ENCODE results near the gene ROM1. TPM values are rescaled to one million over a fixed set of nuclear protein-coding genes. Genes with fewer than 3 reads are reported as not detected.
A peak's percentile ranks its signal among the peaks of the same experiment; 100 is the strongest.

ROM1 gene
- total and polyA plus RNA-seq, 2 donors (not counting 3 experiments of a cell fraction or from before 2014, with no cell fraction given), result 5.3 to 8.8 TPM

GRCh38 chr11:62588966-62589637 is 24.0 kb upstream of the ROM1 start:
- intact Hi-C loops (cut with micrococcal nuclease), result no loop called here
- H3K9me3 ChIP-seq (replicated peaks; ENCODE audit: control insufficient read depth, insufficient read depth, low read length), result no peaks in the 10 kb centered on the region
- POLR2A ChIA-PET, result no interaction called here
- FAIRE-seq, result no peak
- dilution Hi-C loops (cut with MboI; ENCODE audit: extremely low pct_ligation_motif_present, low sequenced_read_pairs), result no loop called here
- H3K36me3 ChIP-seq (ENCODE audit: control insufficient read depth in 2 of 2, extremely low read depth in 1 of 2, insufficient read depth in 2 of 2, low read length in 2 of 2), result peaks cover 9 to 12% of the 10 kb centered on the region in 2 experiments
- peaks cover 18% of the 10 kb centered on the region for H3K4me1 ChIP-seq (ENCODE audit: control insufficient read depth, extremely low read depth, insufficient read depth, low read length)
- no peak overlapping the region for H3K27ac ChIP-seq (ENCODE audit: insufficient read depth, low read depth, low read length)
- no peak overlapping the region for H2AFZ ChIP-seq (ENCODE audit: low read depth, low read length)
- H4K20me1 ChIP-seq (replicated peaks; ENCODE audit: control insufficient read depth, extremely low read depth, insufficient read depth, low read length), result no peaks in the 10 kb centered on the region
- CTCF ChIA-PET, result interaction anchor here (0.9 to 1.5 kb wide), 5 partner anchors 12 to 28 kb away, joined by 3 to 9 read pairs (median 5); partner anchors contain the start of gene EEF1G
- peaks cover 9% of the 10 kb centered on the region for H3K79me2 ChIP-seq (ENCODE audit: control insufficient read depth, insufficient read depth, low read length)
- H3K4me3 ChIP-seq (replicated peaks in 1 of 3; ENCODE audit: insufficient read depth in 1 of 3, low read depth in 1 of 3, low read length in 3 of 3), result no peak overlapping the region
- H3K9ac ChIP-seq (replicated peaks; ENCODE audit: extremely low read depth, insufficient read depth, low read length), result no peak overlapping the region
- no TSS peak for BruUV-seq (replicated peaks)
- no peak overlapping the region for H3K4me2 ChIP-seq (ENCODE audit: insufficient read depth, low read length)
- H3K9me1 ChIP-seq (replicated peaks; ENCODE audit: control insufficient read depth, extremely low read depth, insufficient read depth, low read length), result no peaks in the 10 kb centered on the region
- TF ChIP-seq EZH2 (IDR thresholded peaks at IDR 0.05; ENCODE audit: borderline replicate concordance, low read depth, low read length, severe bottlenecking) (no peak), MYC (IDR thresholded peaks at IDR 0.05; ENCODE audit: low read depth, low read length) (no peak), POLR2AphosphoS5 (IDR thresholded peaks at IDR 0.05; ENCODE audit: insufficient read depth, low read depth, low read length) (no peak), CTCF (IDR thresholded peaks at IDR 0.05; ENCODE audit: extremely low read depth in 1 of 2, insufficient read depth in 1 of 2, low read depth in 1 of 2, low read length in 2 of 2) (peak; percentile 23 to 39), JUN (IDR thresholded peaks at IDR 0.05; ENCODE audit: borderline replicate concordance, insufficient read depth, insufficient read length, low read depth) (no peak), POLR2A (IDR thresholded peaks at IDR 0.05; ENCODE audit: low read depth, low read length) (no peak)
- DNase-seq (ENCODE audit: low read depth, low spot score), result peak; percentile 50
- H3K27me3 ChIP-seq (ENCODE audit: control insufficient read depth in 2 of 2, insufficient read depth in 2 of 2, low read length in 2 of 2), result no peaks in the 10 kb centered on the region

Measured in endothelial cell of umbilical vein (primary cell).